ENCODE results near the gene FBXO41.

The FBXO41 gene

GRCh38 chr2:73262108-73262651 lies 22.1 kb downstream of the FBXO41 start:
- H3K27ac Mint-ChIP-seq, result no peak overlapping the region
- H3K9me3 Mint-ChIP-seq, result no peaks in the 10 kb centered on the region
- TF ChIP-seq CTCF (IDR thresholded peaks at IDR 0.05), result no peak
- H3K4me1 Mint-ChIP-seq, result peaks cover 4% of the 10 kb centered on the region
- no peaks in the 10 kb centered on the region for H3K36me3 Mint-ChIP-seq (ENCODE audit: low read depth)
- DNase-seq, result no peak
- no peak overlapping the region for H3K4me3 Mint-ChIP-seq
- peaks cover 18% of the 10 kb centered on the region for H3K27me3 Mint-ChIP-seq (ENCODE audit: low read depth, poor library complexity)

- DNase-seq, result peak; percentile 71
- Mint-ChIP-seq H3K4me3 (no peak overlapping the region), H3K36me3 (ENCODE audit: low read depth) (no peaks in the 10 kb centered on the region), H3K27me3 (ENCODE audit: low read depth, poor library complexity) (peaks cover 11% of the 10 kb centered on the region), H3K4me1 (peaks cover 4% of the 10 kb centered on the region), H3K9me3 (no peaks in the 10 kb centered on the region), H3K27ac (no peak overlapping the region)
- peak; percentile 48 for TF ChIP-seq CTCF (IDR thresholded peaks at IDR 0.05)
Measured at GRCh38 chr2:73260338-73260984, 23.8 kb downstream of the FBXO41 start.

- no peak for TF ChIP-seq CTCF (IDR thresholded peaks at IDR 0.05)
- no peaks in the 10 kb centered on the region for H3K36me3 Mint-ChIP-seq (ENCODE audit: low read depth)
- H3K4me3 Mint-ChIP-seq, result no peak overlapping the region
- H3K4me1 Mint-ChIP-seq, result peaks cover 4% of the 10 kb centered on the region
- H3K9me3 Mint-ChIP-seq, result no peaks in the 10 kb centered on the region
- DNase-seq, result no peak
- H3K27ac Mint-ChIP-seq, result no peak overlapping the region
- peaks cover 11% of the 10 kb centered on the region for H3K27me3 Mint-ChIP-seq (ENCODE audit: low read depth, poor library complexity)
Measured at GRCh38 chr2:73259704-73260337, 24.5 kb downstream of the FBXO41 start.

- no peak for DNase-seq
- no peak overlapping the region for H3K27ac Mint-ChIP-seq
- no peak for TF ChIP-seq CTCF (IDR thresholded peaks at IDR 0.05)
- H3K27me3 Mint-ChIP-seq (ENCODE audit: low read depth, poor library complexity), result peaks cover 10% of the 10 kb centered on the region
- no peak overlapping the region for H3K4me3 Mint-ChIP-seq
- no peaks in the 10 kb centered on the region for H3K36me3 Mint-ChIP-seq (ENCODE audit: low read depth)
- H3K4me1 Mint-ChIP-seq, result peaks cover 4% of the 10 kb centered on the region
- H3K9me3 Mint-ChIP-seq, result no peaks in the 10 kb centered on the region
Measured at GRCh38 chr2:73259276-73259675, 25.0 kb downstream of the FBXO41 start.

GRCh38 chr2:73258913-73259215 lies 25.4 kb downstream of the FBXO41 start:
- no peak for DNase-seq
- H3K36me3 Mint-ChIP-seq (ENCODE audit: low read depth), result peaks cover 2% of the 10 kb centered on the region
- TF ChIP-seq CTCF (IDR thresholded peaks at IDR 0.05), result no peak

More at GRCh38 chr2:73258913-73259215, 25.4 kb downstream of the FBXO41 start:
- H3K27me3 Mint-ChIP-seq (ENCODE audit: low read depth, poor library complexity), result peaks cover 6% of the 10 kb centered on the region
- no peak overlapping the region for H3K27ac Mint-ChIP-seq
- H3K4me1 Mint-ChIP-seq, result peaks cover 4% of the 10 kb centered on the region
- no peak overlapping the region for H3K4me3 Mint-ChIP-seq
- no peaks in the 10 kb centered on the region for H3K9me3 Mint-ChIP-seq
